Measurements from ENCODE around the gene GNAS.
"Not testable (repeated sequence)": the region's sequence is repeated elsewhere in the genome, so short reads cannot be mapped to it uniquely, and the experiment has no call there.

The GNAS gene

DNA sequence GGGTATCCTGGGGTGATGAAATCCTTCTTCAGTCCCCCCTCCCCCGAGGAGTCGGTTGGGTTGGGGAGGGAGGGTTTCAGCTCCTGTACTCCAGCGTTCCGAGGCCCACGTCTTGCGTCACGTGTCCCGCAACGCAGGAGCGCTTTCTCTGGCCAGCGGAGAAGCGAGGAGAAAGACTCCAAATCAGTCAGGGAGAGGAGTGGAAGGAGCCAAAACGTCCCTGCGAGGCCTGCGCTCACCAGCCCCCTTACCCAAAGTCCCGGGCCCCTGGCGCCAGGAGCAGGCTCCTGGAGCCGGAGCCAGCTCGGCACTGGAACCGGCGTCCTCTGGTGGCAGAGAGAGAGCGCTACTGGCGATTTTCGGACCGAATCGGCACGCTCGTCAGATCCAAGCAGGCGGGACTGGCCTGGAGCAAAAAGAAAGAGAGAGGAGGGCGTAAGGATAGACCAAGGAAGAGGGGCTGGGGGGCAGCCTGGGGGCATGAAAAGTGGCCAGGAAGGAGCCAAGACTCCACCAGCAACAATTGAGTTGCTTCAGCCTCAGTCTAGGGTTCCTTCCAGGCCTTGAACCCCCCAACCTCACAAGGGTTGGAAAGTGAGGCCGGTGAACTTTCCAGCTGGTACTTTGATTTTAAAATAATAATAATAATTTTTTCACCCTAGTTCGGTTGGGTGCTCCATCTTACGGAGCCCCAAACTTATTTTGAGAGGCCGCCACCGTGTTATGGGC, at the start of gene GNAS:
GNAS (plus strand) TSS at position 174 of the 729 bp plus-strand sequence.
- peak; percentile 85 for DNase-seq

DNA sequence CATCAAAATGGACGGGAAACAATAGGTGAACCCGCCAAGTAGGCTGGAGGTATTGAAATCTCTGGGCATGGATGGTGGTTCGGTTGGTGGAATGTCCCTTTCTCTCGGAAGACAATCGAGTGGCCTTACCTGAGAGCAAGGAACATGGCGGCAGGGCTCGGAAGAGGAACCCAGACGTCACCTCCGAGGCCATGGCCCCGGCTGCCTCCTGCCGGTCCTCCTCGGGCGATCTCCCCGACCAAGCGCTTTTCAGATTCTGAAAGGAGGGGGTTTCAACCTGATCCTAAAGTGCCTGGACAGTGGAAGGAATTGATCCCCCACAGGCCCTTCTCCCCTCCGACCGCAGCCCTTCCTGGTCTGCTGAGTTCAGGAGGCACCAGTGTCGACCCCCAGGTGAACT, 49.0 kb upstream of the GNAS start:
- DNase-seq, result no peak

DNA sequence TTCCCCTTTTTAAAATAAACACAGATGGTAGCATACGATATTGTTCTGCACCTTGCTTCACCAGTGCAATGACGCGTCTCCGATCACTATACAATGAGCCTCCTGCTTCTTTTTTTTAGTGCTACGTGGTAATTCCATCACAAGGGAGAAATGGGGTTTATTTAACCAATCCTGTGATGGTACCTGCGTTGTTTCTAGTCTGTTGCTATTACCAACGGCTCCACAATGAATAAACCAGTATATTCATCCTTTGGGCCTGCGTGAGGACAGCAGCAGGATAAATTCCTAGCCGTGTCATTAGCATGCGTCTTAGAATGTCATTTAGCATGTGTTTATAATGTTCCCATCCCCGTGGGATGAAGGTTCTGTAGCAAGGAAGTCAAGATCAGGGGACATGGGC, 44.7 kb upstream of the GNAS start:
- DNase-seq, result no peak

DNA sequence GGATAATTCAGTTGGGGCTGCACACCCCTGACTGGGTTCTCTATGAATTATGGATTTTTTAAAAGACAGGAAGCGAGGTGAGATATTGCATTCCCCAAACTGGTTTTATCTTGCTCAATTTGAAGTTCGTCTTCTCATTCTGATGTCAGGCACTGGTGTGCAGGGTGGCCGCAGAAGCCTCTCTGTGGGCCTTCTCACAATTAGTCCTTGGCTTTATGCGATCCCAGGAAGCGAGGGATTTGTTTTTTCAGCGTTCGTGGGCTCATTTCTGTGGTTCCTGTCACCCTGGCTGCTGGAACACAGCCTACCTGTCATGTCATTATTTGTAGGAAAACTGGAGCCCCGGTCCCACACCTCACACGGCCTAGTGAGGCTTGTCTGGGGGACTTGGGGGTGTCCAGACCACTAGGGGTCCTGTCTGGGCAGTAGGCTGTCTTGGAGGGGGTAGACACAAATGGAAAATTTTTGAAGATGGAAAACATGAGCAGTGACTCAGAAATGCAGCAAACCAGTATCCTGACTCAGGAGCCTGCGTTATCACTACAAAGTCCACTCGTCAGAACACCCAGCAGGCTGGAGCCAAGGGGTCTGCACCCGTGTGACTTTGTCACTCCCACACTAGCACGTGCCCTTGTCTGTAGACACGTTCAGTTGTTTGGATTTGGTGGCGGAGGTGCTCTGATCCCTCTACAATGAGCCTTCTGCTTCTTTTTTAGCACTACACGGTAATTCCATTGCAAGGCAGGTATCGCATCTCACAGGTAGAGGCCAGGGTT, 44.1 kb upstream of the GNAS start:
- no peak for DNase-seq

DNA sequence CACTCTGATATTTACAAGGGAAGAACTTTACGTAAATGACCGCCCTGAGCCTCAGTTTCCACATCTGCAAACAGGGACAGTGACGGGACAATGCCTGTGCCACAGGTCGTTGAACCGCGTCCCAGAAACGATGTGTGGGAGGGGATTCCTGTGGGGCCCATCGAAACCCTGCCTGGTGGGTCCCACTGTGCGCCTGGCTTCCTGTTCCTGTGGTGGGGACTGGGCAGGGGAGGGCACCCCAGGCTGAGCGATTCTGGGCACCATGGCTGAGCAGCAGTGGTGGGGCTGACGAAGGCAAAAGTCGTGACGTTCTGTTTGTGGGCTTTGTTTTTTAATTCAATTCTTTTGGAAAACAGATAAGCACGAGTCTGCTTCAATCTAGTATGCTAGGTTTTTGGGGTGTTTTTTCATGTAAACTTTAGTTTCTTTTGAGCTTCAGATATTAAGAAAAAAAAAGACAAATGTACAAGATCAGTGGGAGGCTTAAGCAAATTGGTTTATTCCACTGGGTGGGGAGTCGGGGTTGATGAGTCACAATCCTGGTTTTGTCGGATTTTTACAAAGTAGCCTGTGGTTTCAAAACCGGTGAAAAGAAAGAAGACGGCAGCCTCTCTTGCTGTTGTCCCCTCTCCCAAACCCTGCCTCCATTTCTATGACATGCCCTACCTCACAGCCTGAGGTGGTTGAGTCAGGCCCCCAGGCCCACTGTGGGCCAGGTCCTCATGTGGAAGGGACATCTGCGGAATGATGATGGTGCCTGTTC, 42.2 kb upstream of the GNAS start:
- no peak for DNase-seq

DNA sequence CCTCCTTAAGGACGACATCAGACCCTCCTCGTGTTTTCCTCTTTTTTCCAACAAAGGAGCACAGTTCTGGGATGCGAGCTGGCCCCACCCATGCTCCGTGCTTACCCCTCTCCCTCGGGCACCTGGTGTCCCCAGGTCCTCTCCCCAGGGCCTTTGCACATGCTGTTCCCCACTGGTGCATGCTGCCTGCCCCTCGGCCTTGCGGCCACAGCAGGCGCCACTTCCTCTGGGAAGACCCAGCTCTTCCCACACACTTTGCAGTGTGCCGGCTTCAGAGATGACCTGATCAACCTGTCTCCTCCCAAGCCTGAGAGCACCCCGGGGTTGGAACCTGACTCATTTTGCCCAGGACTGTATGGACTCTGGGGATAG, 41.7 kb upstream of the GNAS start:
- no peak for DNase-seq

DNA sequence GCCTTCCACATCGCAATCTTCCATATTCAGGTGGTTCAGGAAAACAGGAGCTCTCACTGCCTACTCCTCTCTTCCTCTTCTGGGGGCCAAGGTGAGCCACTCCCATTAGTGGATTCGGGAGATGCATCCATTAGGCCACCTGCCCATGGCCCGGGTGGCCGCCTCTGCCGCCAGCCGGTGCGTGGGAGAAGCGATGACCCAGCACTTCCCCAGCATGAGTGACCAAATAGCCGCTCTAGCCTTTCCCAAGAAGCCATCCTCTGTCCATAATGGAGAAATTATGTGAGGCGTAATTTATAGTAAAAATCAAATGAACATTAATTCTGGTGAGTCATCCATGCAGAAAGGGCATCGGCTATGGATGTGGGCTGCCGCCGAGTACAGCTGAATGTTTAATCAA, 41.2 kb upstream of the GNAS start:
- no peak for DNase-seq

DNA sequence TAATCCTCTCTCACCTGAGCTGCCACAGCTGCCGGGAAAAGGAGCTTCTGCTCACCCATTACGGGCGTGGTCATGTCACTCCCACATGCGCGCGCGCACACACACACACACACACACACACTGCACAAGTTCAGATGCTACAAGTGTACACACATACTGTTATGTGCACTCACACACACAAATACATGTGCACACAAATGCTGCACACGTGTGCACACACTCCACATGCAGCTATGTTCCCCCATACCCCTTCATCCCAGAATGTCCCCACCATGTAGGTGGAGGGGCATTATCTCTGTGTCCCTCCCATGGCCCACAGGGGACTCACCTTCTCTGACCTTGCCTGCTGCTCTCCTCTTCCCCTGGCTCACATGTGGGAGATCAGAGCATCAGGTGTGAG, 39.1 kb upstream of the GNAS start:
- no peak for DNase-seq

DNA sequence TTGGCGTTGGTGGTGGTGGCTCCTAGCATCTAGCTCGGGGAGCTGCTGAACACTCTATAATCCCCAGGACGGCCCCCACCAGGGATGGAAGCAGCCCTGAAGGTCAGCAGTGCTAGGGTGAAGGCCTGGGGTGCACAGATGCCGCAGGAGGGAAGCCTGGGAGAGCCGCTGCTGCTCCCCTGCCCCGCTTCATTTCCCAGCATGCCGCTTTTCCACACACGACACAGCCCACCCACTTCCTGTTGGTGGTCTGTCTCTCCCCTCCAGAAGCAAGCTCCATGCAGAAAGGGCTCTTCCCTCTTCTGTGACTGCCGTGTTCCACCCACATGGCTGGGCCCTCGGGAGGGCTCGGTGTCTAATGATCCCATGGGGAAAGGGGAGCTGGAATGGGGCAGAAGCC, 37.1 kb upstream of the GNAS start:
- DNase-seq, result no peak

DNA sequence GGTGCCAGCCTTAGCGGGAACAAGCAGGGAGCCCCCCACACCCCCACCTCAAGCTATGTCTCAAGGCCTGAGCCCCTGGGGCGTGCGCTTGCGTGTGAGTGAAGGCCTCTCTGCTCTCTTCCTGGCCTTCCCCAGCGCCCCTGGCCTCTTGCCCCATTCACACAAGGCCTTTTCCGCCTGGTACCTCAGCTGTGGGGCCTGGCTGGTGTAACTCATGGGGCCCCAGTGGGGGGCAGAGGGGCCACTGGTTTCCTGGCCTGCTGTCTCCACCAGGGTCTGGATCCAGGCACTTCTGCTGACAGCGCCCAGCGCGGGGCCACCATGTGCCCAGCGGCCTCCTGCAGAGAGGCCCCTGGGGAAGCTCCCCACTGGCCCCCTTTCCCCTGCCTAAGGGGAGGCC, 36.5 kb upstream of the GNAS start:
- DNase-seq, result no peak

DNA sequence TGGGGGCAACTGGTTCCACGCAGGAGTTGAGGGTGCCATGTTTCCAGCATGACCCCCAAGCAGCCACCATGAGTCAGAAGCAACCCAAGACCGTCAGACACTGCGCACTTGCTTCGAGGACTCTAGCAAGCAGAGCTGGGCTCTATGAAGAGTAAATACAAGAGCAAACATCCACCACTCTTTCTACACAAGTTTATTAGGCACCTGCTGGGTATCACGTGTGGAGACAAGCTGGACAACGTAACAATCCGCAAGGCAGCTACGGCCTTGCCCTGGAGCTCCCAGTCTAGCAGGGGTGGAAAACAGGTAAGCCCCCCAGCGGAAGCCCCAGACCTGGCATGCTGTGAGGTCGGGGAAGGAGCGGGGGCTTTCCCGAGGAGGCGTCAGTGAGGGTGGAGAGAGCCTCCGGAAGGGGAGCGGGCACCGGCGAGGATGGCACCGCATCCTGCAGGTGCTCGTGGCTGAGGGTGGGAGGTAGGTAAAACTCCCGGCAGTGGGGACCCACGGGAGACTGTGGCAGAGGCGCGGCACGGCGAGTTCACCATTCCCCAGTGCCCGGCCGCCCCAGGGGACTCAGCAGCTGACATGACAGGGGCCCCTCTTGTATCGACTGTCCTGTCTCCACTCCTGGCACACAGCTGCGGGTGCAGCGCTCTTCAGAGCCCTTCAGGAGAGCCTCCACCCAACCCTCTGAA, 35.4 kb upstream of the GNAS start:
- no peak for DNase-seq

DNA sequence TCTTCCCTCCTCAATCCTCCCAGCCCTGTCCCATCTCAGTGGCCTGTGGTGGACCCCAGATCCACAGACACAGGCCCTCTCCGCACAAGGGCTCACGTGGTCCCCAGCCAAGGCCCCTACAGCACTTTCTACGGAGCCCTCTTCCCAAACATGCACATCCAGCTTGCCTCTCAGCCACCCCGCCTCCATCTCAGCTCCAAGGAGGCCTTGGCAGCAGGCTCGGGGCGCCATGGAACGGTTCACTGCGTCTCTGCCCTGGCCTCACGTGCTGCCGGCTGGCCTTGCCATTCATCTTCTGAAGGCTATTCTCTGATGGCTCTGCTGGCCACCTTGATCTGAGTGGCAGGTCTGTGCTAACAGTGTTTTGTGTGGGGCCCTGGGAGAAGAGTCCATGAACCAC, 34.8 kb upstream of the GNAS start:
- DNase-seq, result no peak

DNA sequence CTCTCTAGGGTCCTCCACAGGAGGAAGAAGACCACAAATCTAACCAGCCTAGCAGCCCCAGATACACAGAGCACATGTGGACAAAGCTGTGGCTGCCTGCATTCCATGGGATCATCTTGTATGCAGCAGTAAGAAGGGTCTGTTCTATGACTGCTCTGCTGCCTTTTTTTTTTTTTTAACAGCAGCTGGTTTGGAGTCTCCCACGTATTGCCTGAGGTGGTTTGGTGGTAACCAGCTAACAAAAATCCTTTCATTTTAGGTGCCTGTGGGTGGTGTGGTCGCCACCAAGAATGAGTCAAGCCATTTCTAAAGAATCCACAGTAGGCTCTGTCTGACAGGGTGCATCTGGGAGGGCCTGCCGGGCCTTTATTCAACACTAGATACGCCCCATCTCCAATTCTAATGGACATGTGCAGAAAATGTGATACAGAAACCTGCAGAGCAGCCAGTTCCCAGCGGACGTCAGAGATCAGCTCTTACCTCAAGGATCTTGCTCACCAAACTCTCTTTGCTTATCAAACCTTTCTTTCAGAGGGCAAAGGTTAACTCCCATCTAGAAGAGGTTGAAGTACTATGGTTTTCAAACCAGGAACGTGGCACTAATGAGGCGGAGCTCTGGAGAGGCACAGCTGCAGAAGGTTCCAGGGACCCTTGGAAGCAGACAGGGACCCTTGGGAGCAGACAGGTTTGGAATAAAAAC, 33.8 kb upstream of the GNAS start:
- DNase-seq, result no peak

DNA sequence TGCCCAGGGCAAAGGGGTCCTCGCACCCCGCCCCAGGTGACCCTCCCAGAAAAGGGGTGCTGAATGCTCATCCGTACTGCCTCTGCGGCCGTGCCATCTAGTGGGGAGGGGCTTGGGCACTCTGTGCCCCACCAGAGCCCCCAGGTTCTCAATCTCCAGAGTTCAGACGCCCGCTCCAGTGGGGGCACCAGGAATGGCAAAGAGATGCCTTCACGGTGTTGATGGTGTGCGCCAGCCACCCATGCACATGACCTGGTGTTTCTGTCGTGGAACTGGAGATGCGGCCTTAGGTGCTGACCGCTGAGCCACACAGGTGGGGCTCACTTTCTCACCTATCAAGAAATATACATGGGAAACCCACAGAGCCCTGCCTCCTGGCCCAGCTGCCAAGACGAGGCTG, 32.6 kb upstream of the GNAS start:
- no peak for DNase-seq

DNA sequence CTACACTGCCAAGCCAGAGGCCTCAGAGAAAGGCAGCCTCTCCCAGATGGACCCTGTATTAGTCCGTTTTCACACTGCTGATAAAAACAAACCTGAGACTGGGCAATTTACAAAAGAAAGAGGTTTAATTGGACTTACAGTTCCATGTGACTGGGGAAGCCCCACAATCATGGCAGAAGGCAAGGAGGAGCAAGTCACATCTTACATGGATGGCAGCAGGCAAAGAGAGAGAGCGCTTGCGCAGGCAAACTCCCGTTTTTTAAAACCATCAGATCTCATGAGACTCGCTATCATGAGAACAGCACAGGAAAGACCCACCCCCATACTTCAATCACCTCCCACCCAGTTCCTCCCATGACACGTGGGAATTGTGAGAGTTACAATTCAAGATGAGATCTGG, 32.0 kb upstream of the GNAS start:
- DNase-seq, result not testable (repeated sequence)

DNA sequence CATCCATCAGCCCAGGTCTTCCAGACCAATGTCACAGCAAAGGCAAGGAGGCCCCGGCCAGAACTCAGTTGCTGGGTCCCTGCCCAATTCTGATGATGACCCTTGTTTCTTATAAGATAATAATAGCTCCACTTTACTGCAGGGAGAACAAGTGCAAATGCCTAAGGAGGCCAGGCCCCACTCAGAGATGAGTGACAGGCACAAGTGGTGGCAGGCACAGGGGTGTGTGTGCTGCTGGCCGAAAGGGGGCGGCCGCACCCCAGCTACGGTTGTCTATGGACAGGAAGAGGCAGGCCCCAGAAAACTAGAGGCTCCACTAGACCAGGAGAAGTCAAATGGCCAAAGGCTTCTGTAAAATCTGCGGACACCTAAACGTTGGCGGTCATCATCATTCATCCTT, 30.4 kb upstream of the GNAS start:
- no peak for DNase-seq

DNA sequence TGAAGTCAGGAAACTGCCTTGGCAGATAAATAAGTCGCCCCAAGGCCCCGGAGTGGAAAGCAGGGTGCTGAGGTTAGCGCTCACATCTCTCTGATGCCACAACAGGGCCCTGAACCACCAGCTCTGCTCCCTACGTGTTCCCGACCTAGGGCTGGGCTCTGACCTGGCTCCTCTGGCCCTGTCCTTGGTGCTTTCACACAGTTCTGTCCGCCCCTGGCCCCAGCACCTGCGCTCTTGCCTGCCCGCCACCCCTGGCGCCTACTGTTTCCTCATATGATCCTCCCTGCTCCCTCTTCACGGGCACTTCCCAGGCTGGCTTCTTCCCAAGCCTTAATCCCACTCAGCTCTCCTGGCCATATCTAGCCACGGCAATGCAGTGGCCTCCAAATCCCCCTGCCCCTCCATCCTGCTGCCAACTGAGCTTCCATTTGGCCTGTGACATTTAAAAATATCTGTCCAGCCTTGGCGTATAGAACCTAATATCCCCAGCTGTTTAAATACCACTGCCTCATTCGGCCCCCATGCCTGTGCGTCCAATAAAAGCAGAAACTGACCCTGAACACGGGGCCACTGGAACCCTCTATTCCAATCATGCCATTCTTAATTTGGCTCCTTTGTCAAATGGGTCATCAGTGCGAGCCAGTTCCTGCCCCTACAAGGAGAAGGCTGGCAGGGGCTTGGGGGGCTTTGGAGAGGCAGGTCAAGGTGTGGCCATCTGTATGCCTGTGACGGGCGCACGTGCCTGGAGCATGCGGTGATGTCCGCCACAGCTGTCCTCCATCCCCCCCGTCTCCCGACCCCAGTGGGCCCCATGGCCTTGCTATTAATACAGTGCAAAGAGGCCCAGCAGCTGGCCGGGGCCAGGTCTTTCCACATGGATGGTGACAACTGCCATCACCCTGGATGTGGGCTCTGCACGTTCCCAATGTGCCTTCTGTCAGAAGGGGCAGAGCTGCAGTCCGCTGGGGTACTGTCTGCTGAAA, 29.5 kb upstream of the GNAS start:
- DNase-seq, result no peak

DNA sequence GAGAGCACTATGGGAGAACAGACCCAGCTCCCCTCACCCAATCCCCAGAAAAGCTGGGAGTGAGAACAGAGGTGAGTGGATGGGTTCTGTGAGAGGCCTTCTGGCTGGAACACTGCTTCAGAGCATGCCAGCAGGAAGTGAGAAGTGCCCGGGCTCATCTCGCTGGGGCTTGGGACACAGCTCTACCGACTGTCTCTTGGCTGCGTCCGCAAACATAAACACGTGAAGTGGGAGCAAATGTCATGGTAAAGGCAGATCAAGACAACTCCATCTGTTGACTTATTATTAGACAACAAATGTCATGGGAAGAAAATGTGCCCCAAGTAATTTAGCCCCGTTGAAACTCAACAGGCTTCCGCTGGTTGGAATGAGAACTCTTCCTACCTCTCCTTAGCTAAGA, 27.7 kb upstream of the GNAS start:
- no peak for DNase-seq

DNA sequence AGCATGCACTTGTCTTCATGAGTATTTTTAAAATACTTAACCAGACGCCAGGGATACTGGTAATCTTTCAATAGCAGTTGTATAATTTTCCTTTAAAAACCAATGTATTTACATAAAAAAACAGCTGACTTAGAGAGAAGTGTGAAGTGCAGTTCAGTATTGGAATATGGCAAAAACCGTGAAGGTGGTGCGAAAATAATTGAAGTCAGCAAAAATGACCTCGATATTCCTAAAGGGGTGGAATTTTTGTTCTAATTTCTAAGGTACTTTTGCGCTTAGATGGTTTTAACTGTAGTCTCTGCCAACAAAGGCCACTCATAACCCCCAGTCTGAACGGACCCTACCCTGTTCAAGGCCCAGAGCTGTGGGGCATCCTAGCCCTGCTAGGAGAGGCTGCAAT, 27.1 kb upstream of the GNAS start:
- no peak for DNase-seq

DNA sequence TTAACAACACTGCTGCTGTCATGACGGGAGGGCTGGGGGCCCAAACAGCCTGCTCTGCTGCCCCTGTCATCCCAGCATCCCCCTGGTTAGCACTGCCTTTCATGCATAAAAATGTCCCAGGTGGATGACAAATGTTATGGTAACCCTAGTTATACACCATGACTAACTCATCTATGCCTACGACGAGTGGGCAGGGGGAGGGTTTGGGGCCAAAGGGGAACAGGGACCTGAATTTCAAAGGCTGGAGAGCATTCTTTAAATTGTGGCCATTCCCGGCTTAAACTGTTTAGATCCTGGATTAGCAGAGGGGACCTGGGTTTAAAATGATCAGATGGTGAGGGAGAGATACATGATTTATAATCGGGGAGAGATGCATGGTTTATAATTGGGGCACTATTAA, 26.2 kb upstream of the GNAS start:
- DNase-seq, result no peak

DNA sequence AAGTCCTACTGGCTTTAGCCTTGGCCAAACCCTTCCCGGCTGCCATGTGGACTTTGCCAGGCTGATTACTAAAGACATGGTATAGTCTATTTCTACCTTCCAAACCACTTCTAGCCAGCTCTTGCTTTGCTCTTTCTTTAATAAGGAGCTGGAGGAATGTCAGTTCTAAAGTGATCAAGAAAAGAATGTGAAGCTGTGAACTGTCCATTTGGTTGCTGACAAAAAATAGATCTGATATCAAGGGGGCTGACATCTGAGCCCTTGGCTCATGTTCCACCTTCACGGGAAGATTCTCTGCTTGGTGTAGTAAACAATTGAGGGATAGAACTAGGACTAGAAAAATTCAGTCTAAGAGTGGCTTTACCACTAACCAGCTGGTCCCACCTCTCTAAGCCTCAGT, 24.4 kb upstream of the GNAS start:
- no peak for DNase-seq

All from right forelimb (tissue), 1 donor.